Fibroblast of the aortic adventitia (primary cell): ENCODE measurements around the gene UBAC2. TPM values are rescaled to one million over a fixed set of nuclear protein-coding genes. Genes with fewer than 3 reads are reported as not detected.

ENCODE experiments used
- DNase-seq: peaks from one replicate; pipeline ENCODE4 v3.0.0-alpha.2; 2010; ENCODE audit warnings: low read depth
- H3K4me3 ChIP-seq: 2 replicates; pipeline ENCODE4 v1.5.1; 2011; ENCODE audit warnings: low read depth, mild to moderate bottlenecking, control low read depth, low read length, moderate library complexity
- CTCF ChIP-seq: IDR thresholded peaks from 2 replicates; pipeline ENCODE4 v1.5.1; 2011; ENCODE audit warnings: mild to moderate bottlenecking, low read length, control low read depth, inconsistent platforms; ENCODE audit not compliant: insufficient read depth
- total RNA-seq: library from RNA; depleted of rRNA; stranded (reverse); fragments of >200 nt; gene quantifications from 2 replicates; pipeline ENCODE4 v1.2.3, GENCODE V29; 2012; ENCODE audit warnings: low replicate concordance

UBAC2 gene, protein sequence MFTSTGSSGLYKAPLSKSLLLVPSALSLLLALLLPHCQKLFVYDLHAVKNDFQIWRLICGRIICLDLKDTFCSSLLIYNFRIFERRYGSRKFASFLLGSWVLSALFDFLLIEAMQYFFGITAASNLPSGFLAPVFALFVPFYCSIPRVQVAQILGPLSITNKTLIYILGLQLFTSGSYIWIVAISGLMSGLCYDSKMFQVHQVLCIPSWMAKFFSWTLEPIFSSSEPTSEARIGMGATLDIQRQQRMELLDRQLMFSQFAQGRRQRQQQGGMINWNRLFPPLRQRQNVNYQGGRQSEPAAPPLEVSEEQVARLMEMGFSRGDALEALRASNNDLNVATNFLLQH
- total RNA-seq, result 17.8 and 33.8 TPM in 2 replicates

GRCh38 chr13:99200432-99201167 is at the start of gene UBAC2:
UBAC2 (plus strand) TSS chr13:99200854; CDS start chr13:99200909, 55 bp downstream.
- DNase-seq, result peak; percentile 93
- TF ChIP-seq CTCF, result peak; percentile 7
- H3K4me3 ChIP-seq, result peak within 1 kb of the TSS; percentile 90

- DNase-seq, result peak; percentile 65
- no peak for TF ChIP-seq CTCF
- H3K4me3 ChIP-seq, result no peak overlapping the region
Observed at GRCh38 chr13:99151516-99151915, 49.1 kb upstream of the UBAC2 start.

GRCh38 chr13:99153219-99153618 is 47.4 kb upstream of the UBAC2 start:
- TF ChIP-seq CTCF, result no peak
- DNase-seq, result peak; percentile 73
- H3K4me3 ChIP-seq, result no peak overlapping the region

DNA sequence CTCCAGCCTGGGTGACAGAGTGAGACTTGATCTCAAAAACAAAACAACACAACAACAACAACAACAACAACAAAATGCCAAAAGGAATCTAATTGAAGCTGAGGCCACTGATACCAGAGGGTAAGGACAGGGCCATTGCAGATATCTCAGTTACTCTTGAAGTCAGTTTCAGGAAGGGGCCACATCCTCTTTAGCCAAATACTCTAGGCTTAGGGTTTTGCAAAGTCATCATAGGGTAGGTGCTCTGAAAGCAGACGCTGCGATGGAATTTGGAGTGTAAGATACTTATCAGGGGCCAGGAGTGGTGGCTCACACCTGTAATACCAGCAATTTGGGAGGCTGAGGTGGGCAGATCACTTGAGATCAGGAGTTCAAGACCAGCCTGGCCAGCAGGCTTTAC is 46.6 kb upstream of the UBAC2 start:
- H3K4me3 ChIP-seq, result no peak overlapping the region
- no peak for TF ChIP-seq CTCF
- DNase-seq, result no peak

- no peak for DNase-seq
- H3K4me3 ChIP-seq, result no peak overlapping the region
- TF ChIP-seq CTCF, result no peak
Observed at GRCh38 chr13:99155821-99156220, 44.8 kb upstream of the UBAC2 start.

DNA sequence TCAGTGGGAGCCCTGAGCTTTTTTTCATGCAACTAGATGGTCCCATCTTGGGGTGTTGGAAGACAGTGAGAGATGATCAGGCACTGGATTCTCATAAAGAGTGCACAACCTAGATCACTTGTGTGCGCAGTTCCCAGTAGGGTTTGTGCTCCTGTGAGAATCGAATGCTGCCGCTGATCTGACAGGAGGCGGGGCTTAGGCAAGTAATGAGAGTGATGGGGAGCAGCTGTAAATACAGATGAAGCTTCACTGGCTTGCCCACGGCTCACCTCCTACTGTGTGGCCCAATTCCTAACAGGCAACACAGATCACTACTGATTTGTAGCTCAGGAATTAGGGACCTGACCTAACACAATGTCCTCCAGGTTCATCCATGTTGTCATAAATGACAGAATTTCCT is 43.6 kb upstream of the UBAC2 start:
- no peak overlapping the region for H3K4me3 ChIP-seq
- no peak for DNase-seq
- TF ChIP-seq CTCF, result no peak
